ENCODE measurements around the gene TDRD6.
"Not testable (repeated sequence)": the region's sequence is repeated elsewhere in the genome, so short reads cannot be mapped to it uniquely, and the experiment has no call there.

Gene TDRD6, protein sequence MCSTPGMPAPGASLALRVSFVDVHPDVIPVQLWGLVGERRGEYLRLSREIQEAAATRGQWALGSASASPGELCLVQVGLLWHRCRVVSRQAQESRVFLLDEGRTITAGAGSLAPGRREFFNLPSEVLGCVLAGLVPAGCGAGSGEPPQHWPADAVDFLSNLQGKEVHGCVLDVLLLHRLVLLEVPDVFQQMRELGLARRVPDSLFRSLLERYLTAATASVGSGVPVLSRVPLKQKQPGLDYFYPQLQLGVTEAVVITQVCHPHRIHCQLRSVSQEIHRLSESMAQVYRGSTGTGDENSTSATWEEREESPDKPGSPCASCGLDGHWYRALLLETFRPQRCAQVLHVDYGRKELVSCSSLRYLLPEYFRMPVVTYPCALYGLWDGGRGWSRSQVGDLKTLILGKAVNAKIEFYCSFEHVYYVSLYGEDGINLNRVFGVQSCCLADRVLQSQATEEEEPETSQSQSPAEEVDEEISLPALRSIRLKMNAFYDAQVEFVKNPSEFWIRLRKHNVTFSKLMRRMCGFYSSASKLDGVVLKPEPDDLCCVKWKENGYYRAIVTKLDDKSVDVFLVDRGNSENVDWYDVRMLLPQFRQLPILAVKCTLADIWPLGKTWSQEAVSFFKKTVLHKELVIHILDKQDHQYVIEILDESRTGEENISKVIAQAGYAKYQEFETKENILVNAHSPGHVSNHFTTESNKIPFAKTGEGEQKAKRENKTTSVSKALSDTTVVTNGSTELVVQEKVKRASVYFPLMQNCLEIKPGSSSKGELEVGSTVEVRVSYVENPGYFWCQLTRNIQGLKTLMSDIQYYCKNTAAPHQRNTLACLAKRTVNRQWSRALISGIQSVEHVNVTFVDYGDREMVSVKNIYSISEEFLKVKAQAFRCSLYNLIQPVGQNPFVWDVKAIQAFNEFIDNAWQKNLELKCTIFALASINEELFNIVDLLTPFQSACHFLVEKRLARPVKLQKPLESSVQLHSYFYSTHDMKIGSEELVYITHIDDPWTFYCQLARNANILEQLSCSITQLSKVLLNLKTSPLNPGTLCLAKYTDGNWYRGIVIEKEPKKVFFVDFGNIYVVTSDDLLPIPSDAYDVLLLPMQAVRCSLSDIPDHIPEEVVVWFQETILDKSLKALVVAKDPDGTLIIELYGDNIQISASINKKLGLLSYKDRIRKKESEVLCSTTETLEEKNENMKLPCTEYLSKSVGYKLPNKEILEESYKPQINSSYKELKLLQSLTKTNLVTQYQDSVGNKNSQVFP (N-terminal part only)

DNA sequence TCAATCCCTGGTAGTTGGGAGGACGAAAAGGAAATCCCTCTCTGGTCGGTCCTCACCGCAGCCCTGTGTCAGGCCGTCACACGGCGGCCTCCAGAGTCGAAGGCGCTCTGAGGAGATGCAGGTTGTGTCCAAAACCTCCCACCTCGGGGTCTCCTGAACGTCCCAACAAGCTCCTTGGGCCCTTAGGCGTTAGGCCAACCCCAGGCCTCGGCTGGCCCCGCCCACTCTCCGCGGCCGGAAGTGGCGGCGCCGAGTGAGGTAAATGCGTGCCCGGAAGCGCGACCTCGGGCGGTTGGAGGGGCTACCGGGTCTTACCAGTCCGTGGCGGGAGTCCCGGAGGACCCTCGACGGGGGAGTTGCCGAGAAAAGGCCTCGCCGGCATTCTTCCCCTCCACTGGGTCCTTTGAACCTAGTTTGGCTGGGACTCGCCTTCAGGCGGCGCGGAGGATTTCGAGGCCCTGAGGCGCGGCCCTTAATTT is at the start of gene TDRD6:
TDRD6 (plus strand) TSS at position 267 of the 479 bp plus-strand sequence. CDS start 244 bp downstream, outside the sequence.
- no peaks in the 10 kb centered on the region for H3K36me3 ChIP-seq (ENCODE audit: insufficient read depth, low read depth, low read length)

GRCh38 chr6:46637933-46638332 is 49.8 kb upstream of the TDRD6 start:
- Histone ChIP-seq H3K27me3 (ENCODE audit: insufficient read depth, low read length) (no peaks in the 10 kb centered on the region), H3K9me3 (ENCODE audit: insufficient read depth, low read depth, low read length) (no peaks in the 10 kb centered on the region), H3K27ac (ENCODE audit: low read length) (no peak overlapping the region), H3K36me3 (ENCODE audit: insufficient read depth, low read depth, low read length) (no peaks in the 10 kb centered on the region), H3K4me1 (ENCODE audit: insufficient read depth, low read length) (no peaks in the 10 kb centered on the region), H3K4me3 (ENCODE audit: low read length) (no peak overlapping the region), H3K9ac (ENCODE audit: low read depth, low read length) (no peak overlapping the region)

More for the DNA sequence above, at the start of gene TDRD6:
- Histone ChIP-seq H3K9me3 (ENCODE audit: insufficient read depth, low read depth, low read length) (no peaks in the 10 kb centered on the region), H3K27ac (ENCODE audit: low read length) (no peak within 1 kb of the TSS), H3K9ac (ENCODE audit: low read depth, low read length) (no peak within 1 kb of the TSS), H3K27me3 (ENCODE audit: insufficient read depth, low read length) (no peaks in the 10 kb centered on the region), H3K4me3 (ENCODE audit: low read length) (no peak within 1 kb of the TSS), H3K4me1 (ENCODE audit: insufficient read depth, low read length) (no peaks in the 10 kb centered on the region)

DNA sequence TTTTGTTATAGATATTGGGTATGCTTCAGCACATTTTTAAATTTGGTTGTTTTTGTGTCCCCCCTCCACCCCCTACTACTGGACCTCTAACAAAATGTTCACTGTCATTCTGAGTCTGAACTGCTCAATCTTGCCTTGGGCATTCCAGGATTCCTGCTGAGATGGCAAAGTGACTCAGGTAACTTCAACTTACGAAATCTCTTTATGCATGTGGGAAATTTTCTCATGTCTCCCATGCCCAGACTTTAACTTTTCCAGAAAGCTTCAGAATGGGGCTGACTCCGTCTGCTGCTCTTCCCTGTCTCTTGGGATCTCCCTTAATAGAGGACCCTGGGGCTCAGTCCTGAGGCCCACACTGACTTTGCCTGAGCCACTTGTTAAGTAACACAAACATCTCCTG is 49.0 kb upstream of the TDRD6 start:
- no peak overlapping the region for H3K4me3 ChIP-seq (ENCODE audit: low read length)
- H3K4me1 ChIP-seq (ENCODE audit: insufficient read depth, low read length) = no peaks in the 10 kb centered on the region
- no peak overlapping the region for H3K27ac ChIP-seq (ENCODE audit: low read length)
- H3K9me3 ChIP-seq (ENCODE audit: insufficient read depth, low read depth, low read length) = no peaks in the 10 kb centered on the region
- H3K9ac ChIP-seq (ENCODE audit: low read depth, low read length) = no peak overlapping the region
- no peaks in the 10 kb centered on the region for H3K27me3 ChIP-seq (ENCODE audit: insufficient read depth, low read length)
- no peaks in the 10 kb centered on the region for H3K36me3 ChIP-seq (ENCODE audit: insufficient read depth, low read depth, low read length)

- no peak overlapping the region for H3K9ac ChIP-seq (ENCODE audit: low read depth, low read length)
- H3K36me3 ChIP-seq (ENCODE audit: insufficient read depth, low read depth, low read length) = no peaks in the 10 kb centered on the region
- H3K27ac ChIP-seq (ENCODE audit: low read length) = no peak overlapping the region
These were observed 44.5 kb upstream of the TDRD6 start for GRCh38 chr6:46642928-46643751.

GRCh38 chr6:46645265-46645664 is 42.4 kb upstream of the TDRD6 start:
- H3K27me3 ChIP-seq (ENCODE audit: insufficient read depth, low read length) = no peaks in the 10 kb centered on the region
- no peaks in the 10 kb centered on the region for H3K4me1 ChIP-seq (ENCODE audit: insufficient read depth, low read length)
- no peak overlapping the region for H3K9ac ChIP-seq (ENCODE audit: low read depth, low read length)
- H3K27ac ChIP-seq (ENCODE audit: low read length) = no peak overlapping the region
- no peaks in the 10 kb centered on the region for H3K36me3 ChIP-seq (ENCODE audit: insufficient read depth, low read depth, low read length)
- no peak overlapping the region for H3K4me3 ChIP-seq (ENCODE audit: low read length)
- no peaks in the 10 kb centered on the region for H3K9me3 ChIP-seq (ENCODE audit: insufficient read depth, low read depth, low read length)

More at GRCh38 chr6:46642928-46643751, 44.5 kb upstream of the TDRD6 start:
- Histone ChIP-seq H3K9me3 (ENCODE audit: insufficient read depth, low read depth, low read length) (no peaks in the 10 kb centered on the region), H3K4me3 (ENCODE audit: low read length) (no peak overlapping the region), H3K27me3 (ENCODE audit: insufficient read depth, low read length) (no peaks in the 10 kb centered on the region), H3K4me1 (ENCODE audit: insufficient read depth, low read length) (no peaks in the 10 kb centered on the region)

GRCh38 chr6:46648108-46648507 is 39.6 kb upstream of the TDRD6 start:
- not testable (repeated sequence) for H3K27me3 ChIP-seq (ENCODE audit: insufficient read depth, low read length); H3K9me3 ChIP-seq (ENCODE audit: insufficient read depth, low read depth, low read length); H3K9ac ChIP-seq (ENCODE audit: low read depth, low read length); H3K36me3 ChIP-seq (ENCODE audit: insufficient read depth, low read depth, low read length); H3K4me3 ChIP-seq (ENCODE audit: low read length); H3K4me1 ChIP-seq (ENCODE audit: insufficient read depth, low read length); H3K27ac ChIP-seq (ENCODE audit: low read length)

- Histone ChIP-seq H3K36me3 (ENCODE audit: insufficient read depth, low read depth, low read length) (no peaks in the 10 kb centered on the region), H3K4me1 (ENCODE audit: insufficient read depth, low read length) (no peaks in the 10 kb centered on the region), H3K27me3 (ENCODE audit: insufficient read depth, low read length) (peaks cover 10% of the 10 kb centered on the region), H3K27ac (ENCODE audit: low read length) (no peak overlapping the region), H3K9ac (ENCODE audit: low read depth, low read length) (no peak overlapping the region), H3K4me3 (ENCODE audit: low read length) (no peak overlapping the region), H3K9me3 (ENCODE audit: insufficient read depth, low read depth, low read length) (no peaks in the 10 kb centered on the region)
These were observed 38.7 kb upstream of the TDRD6 start for GRCh38 chr6:46648869-46649492.

GRCh38 chr6:46651006-46651405 is 36.7 kb upstream of the TDRD6 start:
- H3K36me3 ChIP-seq (ENCODE audit: insufficient read depth, low read depth, low read length) = no peaks in the 10 kb centered on the region
- no peaks in the 10 kb centered on the region for H3K9me3 ChIP-seq (ENCODE audit: insufficient read depth, low read depth, low read length)
- H3K4me3 ChIP-seq (ENCODE audit: low read length) = peak overlapping the region; percentile 42
- no peak overlapping the region for H3K27ac ChIP-seq (ENCODE audit: low read length)
- H3K27me3 ChIP-seq (ENCODE audit: insufficient read depth, low read length) = peaks cover 24% of the 10 kb centered on the region
- no peak overlapping the region for H3K9ac ChIP-seq (ENCODE audit: low read depth, low read length)
- H3K4me1 ChIP-seq (ENCODE audit: insufficient read depth, low read length) = no peaks in the 10 kb centered on the region

GRCh38 chr6:46651816-46652215 is 35.9 kb upstream of the TDRD6 start:
- peaks cover 24% of the 10 kb centered on the region for H3K27me3 ChIP-seq (ENCODE audit: insufficient read depth, low read length)
- peak overlapping the region; percentile 77; the same call in 1 of the 2 replicates for H3K9ac ChIP-seq (ENCODE audit: low read depth, low read length)
- no peaks in the 10 kb centered on the region for H3K9me3 ChIP-seq (ENCODE audit: insufficient read depth, low read depth, low read length)
- no peaks in the 10 kb centered on the region for H3K4me1 ChIP-seq (ENCODE audit: insufficient read depth, low read length)
- peak overlapping the region; percentile 81 for H3K4me3 ChIP-seq (ENCODE audit: low read length)
- H3K27ac ChIP-seq (ENCODE audit: low read length) = no peak overlapping the region
- no peaks in the 10 kb centered on the region for H3K36me3 ChIP-seq (ENCODE audit: insufficient read depth, low read depth, low read length)

DNA sequence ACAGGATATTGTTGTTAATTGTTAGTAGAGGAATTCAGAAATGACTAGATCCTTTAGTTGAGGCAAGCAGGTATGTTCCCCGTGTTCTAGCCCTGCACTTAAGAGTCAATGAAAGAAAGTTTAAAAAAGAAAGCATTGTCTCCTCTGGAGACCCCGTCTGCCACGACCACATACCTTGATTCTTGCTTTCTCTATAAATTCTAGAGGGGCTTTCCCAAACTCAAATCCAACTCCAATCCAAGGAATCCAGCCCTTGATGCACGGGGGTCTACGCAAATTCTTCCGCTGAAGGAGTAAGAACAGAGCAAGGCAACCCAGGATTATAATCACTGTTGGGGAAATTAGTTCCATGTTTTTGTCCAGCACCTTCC is 35.5 kb upstream of the TDRD6 start:
- peak overlapping the region; percentile 81 for H3K4me3 ChIP-seq (ENCODE audit: low read length)
- H3K9me3 ChIP-seq (ENCODE audit: insufficient read depth, low read depth, low read length) = no peaks in the 10 kb centered on the region
- H3K36me3 ChIP-seq (ENCODE audit: insufficient read depth, low read depth, low read length) = no peaks in the 10 kb centered on the region
- peaks cover 24% of the 10 kb centered on the region for H3K27me3 ChIP-seq (ENCODE audit: insufficient read depth, low read length)
- peak overlapping the region; percentile 77; the same call in 1 of the 2 replicates for H3K9ac ChIP-seq (ENCODE audit: low read depth, low read length)
- no peak overlapping the region for H3K27ac ChIP-seq (ENCODE audit: low read length)
- H3K4me1 ChIP-seq (ENCODE audit: insufficient read depth, low read length) = no peaks in the 10 kb centered on the region

Data from iPS-20b (cell line).